Lower lobe of right lung (tissue), 2 donors: ENCODE results near the gene ENO4. TPM values are rescaled to one million over a fixed set of nuclear protein-coding genes. Genes with fewer than 3 reads are reported as not detected.

Experiments
- ATAC-seq, 2 donors: fragments of 200-7000 bp; cut with Tn5 transposase; one replicate each; pipeline ENCODE4 v1.9.1; 2020 to 2022; ENCODE audit warnings: mild to moderate bottlenecking in 2 of 2, moderate library complexity in 2 of 2
- DNase-seq: peaks from one replicate; pipeline ENCODE4 v3.0.0-alpha.2; 2020
- H3K27ac ChIP-seq: fragments of 200-600 bp; one replicate; pipeline ENCODE4 v1.8.0; 2022
- H3K27me3 ChIP-seq: fragments of 200-600 bp; one replicate; pipeline ENCODE4 v1.8.0; 2022; ENCODE audit warnings: low read depth
- H3K36me3 ChIP-seq: fragments of 200-600 bp; one replicate; pipeline ENCODE4 v1.8.0; 2022; ENCODE audit warnings: mild to moderate bottlenecking
- H3K4me1 ChIP-seq: fragments of 200-600 bp; one replicate; pipeline ENCODE4 v1.8.0; 2022
- H3K4me3 ChIP-seq: fragments of 200-600 bp; one replicate; pipeline ENCODE4 v1.8.0; 2022; ENCODE audit warnings: mild to moderate bottlenecking
- H3K9me3 ChIP-seq: fragments of 200-600 bp; one replicate; pipeline ENCODE4 v1.8.0; 2022
- CTCF ChIP-seq: fragments of 200-600 bp; IDR thresholded peaks from one replicate; pipeline ENCODE4 v1.8.0; 2022; ENCODE audit warnings: antibody characterized with exemption, mild to moderate bottlenecking
- intact Hi-C: fragments of 100-400 bp; cut with DNase I; formaldehyde crosslinking; loops from one replicate; pipeline ENCODE4 v1.11.0; 2022
- total RNA-seq: library from RNA; stranded (reverse); fragmentation: NEBNext Ultra II Directional; extraction: Animal tissue kit (Norgen Biotek cat#: 25700); gene quantifications from one replicate; pipeline ENCODE4 v1.2.1, GENCODE V29; 2021
- donor health status: DM: no; HTN: yes; CAD: no; lungs with severe emphysema.

ENO4 gene
- total RNA-seq, 1 donor from 2014 or later = 1.9 TPM

GRCh38 chr10:116861796-116862195, 12.5 kb downstream of the ENO4 start:
- H3K27me3 ChIP-seq = no peaks in the 10 kb centered on the region
- intact Hi-C loops = no loop called here
- H3K27ac ChIP-seq = no peak overlapping the region
- no peak for TF ChIP-seq CTCF
- no peaks in the 10 kb centered on the region for H3K36me3 ChIP-seq
- DNase-seq (no peak), ATAC-seq (no peak)
- H3K4me1 ChIP-seq = no peaks in the 10 kb centered on the region
- H3K4me3 ChIP-seq = no peak overlapping the region
- H3K9me3 ChIP-seq = peaks cover 3% of the 10 kb centered on the region

- H3K4me3 ChIP-seq = no peak overlapping the region
- no peak for TF ChIP-seq CTCF
Observed at GRCh38 chr10:116864436-116864835, 15.1 kb downstream of the ENO4 start.

GRCh38 chr10:116866066-116866465, 16.8 kb downstream of the ENO4 start:
- no peak overlapping the region for H3K27ac ChIP-seq
- no peaks in the 10 kb centered on the region for H3K27me3 ChIP-seq
- intact Hi-C loops = no loop called here

More at GRCh38 chr10:116864436-116864835, 15.1 kb downstream of the ENO4 start:
- H3K27me3 ChIP-seq = no peaks in the 10 kb centered on the region
- ATAC-seq (no peak), DNase-seq (no peak)
- no peaks in the 10 kb centered on the region for H3K9me3 ChIP-seq
- no peaks in the 10 kb centered on the region for H3K36me3 ChIP-seq
- intact Hi-C loops = no loop called here
- H3K27ac ChIP-seq = no peak overlapping the region
- no peaks in the 10 kb centered on the region for H3K4me1 ChIP-seq

GRCh38 chr10:116866987-116867595, 17.8 kb downstream of the ENO4 start:
- intact Hi-C loops = no loop called here
- no peak for ATAC-seq

More at GRCh38 chr10:116866066-116866465, 16.8 kb downstream of the ENO4 start:
- H3K9me3 ChIP-seq = no peaks in the 10 kb centered on the region
- no peaks in the 10 kb centered on the region for H3K4me1 ChIP-seq
- H3K36me3 ChIP-seq = no peaks in the 10 kb centered on the region
- TF ChIP-seq CTCF = no peak
- H3K4me3 ChIP-seq = no peak overlapping the region
- no peak for DNase-seq
- no peak for ATAC-seq

GRCh38 chr10:116868198-116868676, 18.9 kb downstream of the ENO4 start:
- TF ChIP-seq CTCF = no peak
- DNase-seq (no peak), ATAC-seq (no peak)
- Histone ChIP-seq H3K36me3 (no peaks in the 10 kb centered on the region), H3K4me1 (no peaks in the 10 kb centered on the region), H3K9me3 (no peaks in the 10 kb centered on the region), H3K4me3 (no peak overlapping the region), H3K27me3 (no peaks in the 10 kb centered on the region), H3K27ac (no peak overlapping the region)
- intact Hi-C loops = no loop called here

More at GRCh38 chr10:116866987-116867595, 17.8 kb downstream of the ENO4 start:
- no peak for TF ChIP-seq CTCF
- H3K27me3 ChIP-seq = no peaks in the 10 kb centered on the region
- H3K4me3 ChIP-seq = no peak overlapping the region
- H3K9me3 ChIP-seq = no peaks in the 10 kb centered on the region
- no peak overlapping the region for H3K27ac ChIP-seq
- no peaks in the 10 kb centered on the region for H3K36me3 ChIP-seq
- DNase-seq = no peak
- no peaks in the 10 kb centered on the region for H3K4me1 ChIP-seq
